Caco-2 (cell line): Measurements from ENCODE around the gene FAM168A. TPM values are rescaled to one million over a fixed set of nuclear protein-coding genes. Genes with fewer than 3 reads are reported as not detected.

ENCODE experiments used
- BruUV-seq: library from RNA; stranded (reverse); fragments of 400-500 nt; replicated peaks from 2 replicates; lab custom pipeline; 2021; lab: Mats Ljungman, UMichigan
- CTCF ChIA-PET: fragments of 300-600 bp; sonication (Branson Sonifier 250); formaldehyde crosslinking; loops from one replicate; lab custom pipeline; 2022; ENCODE audit warnings: antibody characterized with exemption; lab: Charles Lee
- POLR2A ChIA-PET: fragments of 300-600 bp; sonication (Branson Sonifier 250); formaldehyde crosslinking; loops from one replicate; lab custom pipeline; 2022; ENCODE audit warnings: antibody characterized with exemption; lab: Charles Lee
- DNase-seq, 2 experiments: peaks; one replicate each; pipeline versions ENCODE4 v3.0.0 to v3.0.0-alpha.2; 2020 to 2022
- H3K27me3 ChIP-seq: replicated peaks from 2 replicates; pipeline ENCODE4 v1.6.0; 2011; ENCODE audit warnings: low read length; ENCODE audit not compliant: control insufficient read depth, insufficient read depth
- H3K36me3 ChIP-seq: 2 replicates; pipeline ENCODE4 v1.5.1; 2011; ENCODE audit warnings: low read length; ENCODE audit not compliant: control insufficient read depth, insufficient read depth
- H3K4me1 ChIP-seq: fragments of 250-450 bp; sonication (Bioruptor Pico); 2 replicates; pipeline ENCODE4 v1.5.1; 2020; ENCODE audit warnings: mild to moderate bottlenecking
- H3K4me3 ChIP-seq: 2 replicates; pipeline ENCODE4 v1.5.1; 2011; ENCODE audit warnings: low read depth, mild to moderate bottlenecking, control low read depth, low read length
- H3K9me3 ChIP-seq: fragments of 250-450 bp; sonication (Bioruptor Pico); 2 replicates; pipeline ENCODE4 v1.5.1; 2020; ENCODE audit warnings: mild to moderate bottlenecking, moderate library complexity
- H3K27ac Mint-ChIP-seq: one replicate; pipeline ENCODE4 v1.8.0; 2022; ENCODE audit warnings: mixed read lengths; ENCODE audit not compliant: unreplicated experiment
- H3K27me3 Mint-ChIP-seq: one replicate; pipeline ENCODE4 v1.8.0; 2022; ENCODE audit warnings: mixed read lengths; ENCODE audit not compliant: insufficient read depth, unreplicated experiment
- H3K36me3 Mint-ChIP-seq: one replicate; pipeline ENCODE4 v1.8.0; 2022; ENCODE audit warnings: mild to moderate bottlenecking, mixed read lengths; ENCODE audit not compliant: insufficient read depth, unreplicated experiment
- H3K4me1 Mint-ChIP-seq: one replicate; pipeline ENCODE4 v1.8.0; 2022; ENCODE audit warnings: low read depth, mixed read lengths; ENCODE audit not compliant: unreplicated experiment
- H3K4me3 Mint-ChIP-seq: one replicate; pipeline ENCODE4 v1.8.0; 2022; ENCODE audit warnings: mild to moderate bottlenecking, moderate library complexity, mixed read lengths; ENCODE audit not compliant: unreplicated experiment
- H3K9me3 Mint-ChIP-seq: one replicate; pipeline ENCODE4 v1.8.0; 2022; ENCODE audit warnings: mixed read lengths; ENCODE audit not compliant: unreplicated experiment
- CTCF ChIP-seq, 2 experiments: fragments of 200-600 bp in 1 of 2; IDR thresholded peaks; 1 replicate in 1 of 2; 2 replicates in 1 of 2; pipeline versions ENCODE4 v1.5.1 to v1.8.0; 2011 to 2022; ENCODE audit warnings: antibody characterized with exemption in 1 of 2, control low read depth in 1 of 2, inconsistent platforms in 1 of 2, low read depth in 1 of 2, low read length in 1 of 2, mild to moderate bottlenecking in 1 of 2, moderate library complexity in 1 of 2; ENCODE audit not compliant: insufficient read depth in 1 of 2, severe bottlenecking in 1 of 2, unreplicated experiment in 1 of 2
- intact Hi-C: fragments of 100-400 bp; cut with micrococcal nuclease; formaldehyde crosslinking; loops from one replicate; pipeline ENCODE4 v1.10.0; 2022; ENCODE audit not compliant: unreplicated experiment
- total RNA-seq: library from RNA; stranded (reverse); gene quantifications from 2 replicates; pipeline ENCODE4 v1.2.3, GENCODE V29; 2022

FAM168A gene
- total RNA-seq, 1 experiment from 2014 or later = 46.0 TPM

GRCh38 chr11:73565804-73566203 lies 32.1 kb downstream of the FAM168A start:
- Histone ChIP-seq H3K4me1 (peaks cover 13% of the 10 kb centered on the region), H3K4me3 (no peak overlapping the region), H3K36me3 (peaks cover 2% of the 10 kb centered on the region; the same call in 1 of the 2 replicates), H3K9me3 (no peaks in the 10 kb centered on the region), H3K27me3 (no peaks in the 10 kb centered on the region)
- ChIA-PET POLR2A (no interaction called here), CTCF (interaction anchor here (1.3 kb wide), 1 partner anchor 366 kb away, joined by 4 read pairs; no protein-coding TSS in a partner anchor)
- Mint-ChIP-seq H3K27ac (no peak overlapping the region), H3K4me1 (peaks cover 12% of the 10 kb centered on the region), H3K9me3 (no peaks in the 10 kb centered on the region), H3K27me3 (no peaks in the 10 kb centered on the region), H3K4me3 (no peak overlapping the region), H3K36me3 (no peaks in the 10 kb centered on the region)
- intact Hi-C loops = no loop called here
- no peak for TF ChIP-seq CTCF (IDR thresholded peaks at IDR 0.05; ENCODE audit: insufficient read depth in 1 of 2, low read depth in 1 of 2, low read length in 1 of 2, severe bottlenecking in 1 of 2, unreplicated experiment in 1 of 2)
- no TSS peak for BruUV-seq
- no peak for DNase-seq

GRCh38 chr11:73564903-73565302 lies 33.0 kb downstream of the FAM168A start:
- Histone ChIP-seq H3K4me1 (peaks cover 13% of the 10 kb centered on the region), H3K27me3 (no peaks in the 10 kb centered on the region), H3K36me3 (peaks cover 2% of the 10 kb centered on the region; the same call in 1 of the 2 replicates), H3K9me3 (no peaks in the 10 kb centered on the region), H3K4me3 (no peak overlapping the region)
- Mint-ChIP-seq H3K36me3 (no peaks in the 10 kb centered on the region), H3K27me3 (no peaks in the 10 kb centered on the region), H3K4me3 (no peak overlapping the region), H3K9me3 (no peaks in the 10 kb centered on the region), H3K27ac (no peak overlapping the region), H3K4me1 (peaks cover 12% of the 10 kb centered on the region)
- no peak for DNase-seq
- CTCF ChIA-PET = interaction anchor here (1.3 kb wide), 1 partner anchor 367 kb away, joined by 4 read pairs; no protein-coding TSS in a partner anchor
- intact Hi-C loops = no loop called here
- no TSS peak for BruUV-seq
- TF ChIP-seq CTCF (IDR thresholded peaks at IDR 0.05; ENCODE audit: insufficient read depth in 1 of 2, low read depth in 1 of 2, low read length in 1 of 2, severe bottlenecking in 1 of 2, unreplicated experiment in 1 of 2) = no peak
- POLR2A ChIA-PET = interaction anchor here (0.6 kb wide), 1 partner anchor 606 kb away, joined by 7 read pairs; no protein-coding TSS in a partner anchor

GRCh38 chr11:73563539-73564200 lies 34.2 kb downstream of the FAM168A start:
- no peak overlapping the region for H3K27ac Mint-ChIP-seq
- no TSS peak for BruUV-seq
- no peak for DNase-seq
- H3K9me3 Mint-ChIP-seq = no peaks in the 10 kb centered on the region
- Histone ChIP-seq H3K4me1 (peaks cover 13% of the 10 kb centered on the region), H3K27me3 (no peaks in the 10 kb centered on the region), H3K36me3 (peaks cover 2% of the 10 kb centered on the region; the same call in 1 of the 2 replicates), H3K9me3 (no peaks in the 10 kb centered on the region), H3K4me3 (no peak overlapping the region)
- no peaks in the 10 kb centered on the region for H3K27me3 Mint-ChIP-seq
- CTCF ChIA-PET = no interaction called here
- POLR2A ChIA-PET = no interaction called here
- H3K4me1 Mint-ChIP-seq = peaks cover 12% of the 10 kb centered on the region
- no peak overlapping the region for H3K4me3 Mint-ChIP-seq
- intact Hi-C loops = no loop called here
- TF ChIP-seq CTCF (IDR thresholded peaks at IDR 0.05; ENCODE audit: insufficient read depth in 1 of 2, low read depth in 1 of 2, low read length in 1 of 2, severe bottlenecking in 1 of 2, unreplicated experiment in 1 of 2) = no peak
- no peaks in the 10 kb centered on the region for H3K36me3 Mint-ChIP-seq
